ENCODE measurements around the gene ST7L. TPM values are rescaled to one million over a fixed set of nuclear protein-coding genes. Genes with fewer than 3 reads are reported as not detected.

ST7L gene
- total and polyA plus RNA-seq, 2 of the 4 experiments (the other 2 are of a cell fraction): 7.7 to 14.7 TPM

- H2BK120ac ChIP-seq (ENCODE audit: low read depth, low read length): no peak overlapping the region
- no peak overlapping the region for H2AK5ac ChIP-seq (ENCODE audit: low read depth, low read length)
- H3K79me1 ChIP-seq (ENCODE audit: low read depth in 1 of 2, low read length in 2 of 2): no peaks in the 10 kb centered on the region
- H4K5ac ChIP-seq (ENCODE audit: low read depth, low read length): no peak overlapping the region
- TF ChIP-seq ELK1 (IDR thresholded peaks at IDR 0.05; ENCODE audit: borderline replicate concordance, low read depth, low read length): no peak
- TF ChIP-seq BHLHE40 (IDR thresholded peaks at IDR 0.05; ENCODE audit: low read depth, low read length): no peak
- TF ChIP-seq POLR2A (IDR thresholded peaks at IDR 0.05; ENCODE audit: low read depth, low read length): no peak
- TF ChIP-seq RCOR1 (IDR thresholded peaks at IDR 0.05; ENCODE audit: insufficient replicate concordance, low read length): no peak
- no peak for TF ChIP-seq CHD1 (IDR thresholded peaks at IDR 0.05; ENCODE audit: low read depth, low read length)
- TF ChIP-seq MXI1 (IDR thresholded peaks at IDR 0.05; ENCODE audit: borderline replicate concordance, low read depth, low read length): no peak
- no peak for TF ChIP-seq CEBPB (IDR thresholded peaks at IDR 0.05; ENCODE audit: low read depth, low read length)
- no peak for TF ChIP-seq NFE2L2 (IDR thresholded peaks at IDR 0.05; ENCODE audit: low read depth, low read length)
- no peak for TF ChIP-seq SMC3 (IDR thresholded peaks at IDR 0.05; ENCODE audit: low read depth, low read length)
- no peak for TF ChIP-seq MAFK (IDR thresholded peaks at IDR 0.05; ENCODE audit: low read depth, low read length)
- no peak overlapping the region for H4K8ac ChIP-seq (ENCODE audit: low read depth in 2 of 2, low read length in 2 of 2)
- peak overlapping the region; percentile 0; the same call in 1 of the 3 replicates for H2BK15ac ChIP-seq (ENCODE audit: low read depth, low read length)
- BruUV-seq (replicated peaks): no TSS peak
- H3K9me3 ChIP-seq (ENCODE audit: control insufficient read depth, insufficient read depth, low read length): no peaks in the 10 kb centered on the region
- H3K9ac ChIP-seq (ENCODE audit: low read depth, low read length): no peak overlapping the region
- no peaks in the 10 kb centered on the region for H3K9me1 ChIP-seq (ENCODE audit: insufficient read depth, low read length)
- no peak overlapping the region for H2AK9ac ChIP-seq (replicated peaks; ENCODE audit: low read depth, low read length, poor library complexity)
- ChIA-PET POLR2A (ENCODE audit: unreplicated experiment) (no interaction called here), CTCF (no interaction called here)
- no peaks in the 10 kb centered on the region for H4K20me1 ChIP-seq (ENCODE audit: insufficient read depth, low read length)
- H2BK20ac ChIP-seq (ENCODE audit: low read depth, low read length): no peak overlapping the region
- H3K36me3 ChIP-seq (ENCODE audit: control insufficient read depth, insufficient read depth, low read length): peaks cover 6% of the 10 kb centered on the region
- intact Hi-C loops (cut with micrococcal nuclease): no loop called here
- dilution Hi-C loops (cut with HindIII; ENCODE audit: low sequenced_read_pairs, unreplicated experiment): no loop called here
- H3K4ac ChIP-seq (ENCODE audit: low read depth, low read length): no peak overlapping the region
- ATAC-seq (ENCODE audit: low read depth): no peak
- H2BK5ac ChIP-seq (ENCODE audit: low read depth, low read length, poor library complexity, severe bottlenecking): no peak overlapping the region
- H3K27me3 ChIP-seq (ENCODE audit: control insufficient read depth, insufficient read depth, low read length): no peaks in the 10 kb centered on the region
- H3K18ac ChIP-seq (ENCODE audit: low read depth, low read length): no peak overlapping the region
- no peak overlapping the region for H3K4me3 ChIP-seq (ENCODE audit: insufficient read depth, low read depth, low read length)
- WGBS, 2 experiments (ENCODE audit: extremely low coverage in 2 of 2, insufficient read length in 1 of 2): no CpG with 5 or more reads among the region's 3 CpGs
- no peak overlapping the region for H3K23ac ChIP-seq (ENCODE audit: low read depth, low read length)
- in situ Hi-C loops (cut with MboI; ENCODE audit: low sequenced_read_pairs): no loop called here
- H3K4me2 ChIP-seq (ENCODE audit: low read depth, low read length): no peak overlapping the region
- H4K91ac ChIP-seq (ENCODE audit: insufficient read depth, low read depth, low read length): no peak overlapping the region
- no peak overlapping the region for H3K14ac ChIP-seq (replicated peaks; ENCODE audit: low read depth, low read length)
- no peak overlapping the region for H2AFZ ChIP-seq (replicated peaks; ENCODE audit: low read length, poor library complexity)
- H3K56ac ChIP-seq (ENCODE audit: extremely low read depth, insufficient read depth, low read length): no peak overlapping the region
- no peak for DNase-seq
- H3K4me1 ChIP-seq (ENCODE audit: control insufficient read depth, insufficient read depth, low read length): no peaks in the 10 kb centered on the region
- H3K27ac ChIP-seq (ENCODE audit: insufficient read depth, low read length): no peak overlapping the region
Measured at GRCh38 chr1:112558634-112559033, 60.3 kb downstream of the ST7L start.

Measured in IMR-90 (cell line).